OCI-LY7 (cell line): ENCODE data around the gene CENPC.

ENCODE experiments used
- CTCF ChIP-seq: fragments of 200-600 bp; sonication (generic); conservative IDR thresholded peaks from 2 replicates; pipeline ENCODE4 v1.5.1; 2014; ENCODE audit warnings: mild to moderate bottlenecking, antibody characterized with exemption, low read length, moderate library complexity, mixed read lengths
- EZH2phosphoT487 ChIP-seq: fragments of 200-600 bp; sonication (generic); IDR thresholded peaks from 2 replicates; pipeline ENCODE4 v1.6.1; 2018; ENCODE audit warnings: low read depth, borderline replicate concordance, mild to moderate bottlenecking, mixed run types, antibody characterized with exemption, low read length, moderate library complexity, mixed read lengths

DNA sequence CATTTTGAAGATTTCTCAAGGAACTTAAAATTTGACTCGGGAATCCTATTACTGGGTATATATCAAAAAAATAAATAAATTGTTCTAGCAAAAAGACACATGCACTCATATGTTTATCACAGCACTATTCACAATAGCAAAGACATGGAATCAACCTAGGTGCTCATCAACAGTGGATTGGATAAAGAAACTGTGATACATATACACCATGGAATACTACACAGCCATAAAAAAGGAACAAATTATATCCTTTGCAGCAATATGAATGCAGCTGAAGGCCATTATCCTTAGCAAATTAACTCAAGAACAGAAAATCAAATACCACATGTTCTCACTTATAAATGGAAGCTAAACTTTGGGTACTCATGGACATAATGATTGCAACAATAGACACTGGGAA lies 97.4 kb downstream of the CENPC start:
- TF ChIP-seq CTCF = no peak
- TF ChIP-seq EZH2phosphoT487 = no peak
